Neural progenitor cell (in vitro differentiated cells): ENCODE measurements around the gene SNAPC2.

Experiments
- CTCF ChIP-seq: fragments of 200-600 bp; sonication (generic); IDR thresholded peaks from 2 replicates; pipeline ENCODE4 v1.5.1; 2017; ENCODE audit warnings: antibody characterized with exemption, mild to moderate bottlenecking
- EZH2 ChIP-seq: fragments of 200-600 bp; sonication (generic); IDR thresholded peaks from 2 replicates; pipeline ENCODE4 v1.6.1; 2017; ENCODE audit warnings: antibody characterized with exemption, mild to moderate bottlenecking, moderate library complexity

- TF ChIP-seq CTCF (no peak), EZH2 (no peak)
These were observed 31.3 kb upstream of the SNAPC2 start for GRCh38 chr19:7888826-7889217.
